ENCODE results near the gene RNF133. TPM values are rescaled to one million over a fixed set of nuclear protein-coding genes. Genes with fewer than 3 reads are reported as not detected.

The RNF133 gene
- total RNA-seq, 4 donors from 2014 or later = not detected

- no peaks in the 10 kb centered on the region for H3K4me1 ChIP-seq
- no peak for DNase-seq
- no peaks in the 10 kb centered on the region for H3K36me3 ChIP-seq
- H3K9me3 ChIP-seq = no peaks in the 10 kb centered on the region
- no peak overlapping the region for H3K27ac ChIP-seq
- no peak overlapping the region for H3K4me3 ChIP-seq
- intact Hi-C loops (cut with DNase I; ENCODE audit: low total_unique reads) = no loop called here
- no peak for ATAC-seq
- H3K27me3 ChIP-seq = no peaks in the 10 kb centered on the region
- in situ Hi-C loops (cut with MboI; ENCODE audit: low sequenced_read_pairs in 4 of 4) = no loop called here
- no peak for TF ChIP-seq POLR2A (IDR thresholded peaks at IDR 0.05)
- no peak for TF ChIP-seq CTCF (IDR thresholded peaks at IDR 0.05 in 4 of 5, conservative IDR thresholded peaks at IDR 0.05 in 1 of 5)
Measured at GRCh38 chr7:122695816-122696215, 3.1 kb downstream of the RNF133 start.

- ATAC-seq (no peak), DNase-seq (no peak)
- intact Hi-C loops (cut with DNase I; ENCODE audit: low total_unique reads) (no loop called here), in situ Hi-C loops (cut with MboI; ENCODE audit: low sequenced_read_pairs in 4 of 4) (no loop called here)
- H3K4me1 ChIP-seq = no peaks in the 10 kb centered on the region
- no peak overlapping the region for H3K27ac ChIP-seq
- TF ChIP-seq CTCF (IDR thresholded peaks at IDR 0.05 in 4 of 5, conservative IDR thresholded peaks at IDR 0.05 in 1 of 5) (no peak), POLR2A (IDR thresholded peaks at IDR 0.05) (no peak)
- no peak overlapping the region for H3K4me3 ChIP-seq
- H3K27me3 ChIP-seq = no peaks in the 10 kb centered on the region
- H3K36me3 ChIP-seq = no peaks in the 10 kb centered on the region
- H3K9me3 ChIP-seq = no peaks in the 10 kb centered on the region
Measured at GRCh38 chr7:122694697-122695096, 4.2 kb downstream of the RNF133 start.

- Histone ChIP-seq H3K27ac (no peak overlapping the region), H3K27me3 (no peaks in the 10 kb centered on the region), H3K4me3 (no peak overlapping the region), H3K36me3 (no peaks in the 10 kb centered on the region), H3K4me1 (no peaks in the 10 kb centered on the region), H3K9me3 (no peaks in the 10 kb centered on the region)
- intact Hi-C loops (cut with DNase I; ENCODE audit: low total_unique reads) = no loop called here
- TF ChIP-seq POLR2A (IDR thresholded peaks at IDR 0.05) (no peak), CTCF (IDR thresholded peaks at IDR 0.05 in 4 of 5, conservative IDR thresholded peaks at IDR 0.05 in 1 of 5) (no peak)
- ATAC-seq (no peak), DNase-seq (no peak)
- in situ Hi-C loops (cut with MboI; ENCODE audit: low sequenced_read_pairs in 4 of 4) = no loop called here
Measured at GRCh38 chr7:122692769-122693309, 6.1 kb downstream of the RNF133 start.

- Histone ChIP-seq H3K27ac (no peak overlapping the region), H3K4me3 (no peak overlapping the region), H3K27me3 (no peaks in the 10 kb centered on the region), H3K36me3 (no peaks in the 10 kb centered on the region), H3K9me3 (no peaks in the 10 kb centered on the region), H3K4me1 (no peaks in the 10 kb centered on the region)
- no peak for ATAC-seq
- intact Hi-C loops (cut with DNase I; ENCODE audit: low total_unique reads) (no loop called here), in situ Hi-C loops (cut with MboI; ENCODE audit: low sequenced_read_pairs in 4 of 4) (no loop called here)
- DNase-seq = no peak
- TF ChIP-seq CTCF (IDR thresholded peaks at IDR 0.05 in 4 of 5, conservative IDR thresholded peaks at IDR 0.05 in 1 of 5) = no peak
- TF ChIP-seq POLR2A (IDR thresholded peaks at IDR 0.05) = no peak
Measured at GRCh38 chr7:122691569-122692235, 7.2 kb downstream of the RNF133 start.

Data from gastrocnemius medialis (tissue), 4 donors.